Activated T-helper 17 cell treated with anti-CD3 and anti-CD28 coated beads, Interleukin-2, amount 50 U/mL, for 72 hours (primary cell): Measurements from ENCODE around the gene OR2D2. TPM values are rescaled to one million over a fixed set of nuclear protein-coding genes. Genes with fewer than 3 reads are reported as not detected.
"Not testable (repeated sequence)": the region's sequence is repeated elsewhere in the genome, so short reads cannot be mapped to it uniquely, and the experiment has no call there.

Experiments
- ATAC-seq: fragments of 150-1000 bp; cut with Tn5 transposase; replicated peaks from 2 replicates; pipeline ENCODE4 v1.10.0; 2021; ENCODE audit warnings: mild to moderate bottlenecking, moderate library complexity
- H3K27ac Mint-ChIP-seq: one replicate; pipeline ENCODE4 v1.8.0; 2022; ENCODE audit warnings: mixed read lengths
- H3K27me3 Mint-ChIP-seq: one replicate; pipeline ENCODE4 v1.8.0; 2022; ENCODE audit warnings: mixed read lengths
- H3K36me3 Mint-ChIP-seq: one replicate; pipeline ENCODE4 v1.8.0; 2022; ENCODE audit warnings: low read depth, mild to moderate bottlenecking, mixed read lengths
- H3K4me1 Mint-ChIP-seq: one replicate; pipeline ENCODE4 v1.8.0; 2022; ENCODE audit warnings: mixed read lengths
- H3K4me3 Mint-ChIP-seq: one replicate; pipeline ENCODE4 v1.8.0; 2022; ENCODE audit warnings: mild to moderate bottlenecking, mixed read lengths
- H3K9me3 Mint-ChIP-seq: one replicate; pipeline ENCODE4 v1.8.0; 2022; ENCODE audit warnings: mixed read lengths
- total RNA-seq, 2 donors: library from RNA; stranded (reverse); gene quantifications; one replicate each; pipeline ENCODE4 v1.2.3, GENCODE V29; 2022

OR2D2 gene, protein sequence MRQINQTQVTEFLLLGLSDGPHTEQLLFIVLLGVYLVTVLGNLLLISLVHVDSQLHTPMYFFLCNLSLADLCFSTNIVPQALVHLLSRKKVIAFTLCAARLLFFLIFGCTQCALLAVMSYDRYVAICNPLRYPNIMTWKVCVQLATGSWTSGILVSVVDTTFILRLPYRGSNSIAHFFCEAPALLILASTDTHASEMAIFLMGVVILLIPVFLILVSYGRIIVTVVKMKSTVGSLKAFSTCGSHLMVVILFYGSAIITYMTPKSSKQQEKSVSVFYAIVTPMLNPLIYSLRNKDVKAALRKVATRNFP
- total RNA-seq = not detected

DNA sequence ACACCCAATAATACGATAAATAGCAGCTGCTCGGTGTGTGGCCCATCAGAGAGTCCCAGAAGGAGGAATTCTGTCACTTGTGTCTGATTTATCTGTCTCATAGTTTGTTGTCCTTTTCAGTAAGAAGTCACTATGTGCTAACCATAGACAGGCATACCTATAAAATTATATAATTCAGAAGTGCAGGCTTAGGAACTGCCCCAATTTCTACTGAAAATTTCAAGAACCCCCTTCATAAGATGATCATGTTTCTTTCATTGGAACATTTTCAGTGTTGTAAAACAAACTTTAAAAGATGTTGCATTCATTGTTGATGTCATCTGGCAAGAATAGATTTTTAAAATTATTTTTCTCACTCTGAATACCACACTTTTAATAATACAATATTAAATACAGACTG lies at the start of gene OR2D2:
TSS of gene OR2D2 (minus strand) at position 101 of the 400 bp plus-strand sequence. CDS start at position 101, 0 bp downstream.
- no peak within 1 kb of the TSS for H3K4me3 Mint-ChIP-seq
- H3K27ac Mint-ChIP-seq = no peak within 1 kb of the TSS
- no peak for ATAC-seq
- H3K9me3 Mint-ChIP-seq = no peaks in the 10 kb centered on the region
- no peaks in the 10 kb centered on the region for H3K4me1 Mint-ChIP-seq
- H3K27me3 Mint-ChIP-seq = peaks cover 22% of the 10 kb centered on the region
- no peaks in the 10 kb centered on the region for H3K36me3 Mint-ChIP-seq

DNA sequence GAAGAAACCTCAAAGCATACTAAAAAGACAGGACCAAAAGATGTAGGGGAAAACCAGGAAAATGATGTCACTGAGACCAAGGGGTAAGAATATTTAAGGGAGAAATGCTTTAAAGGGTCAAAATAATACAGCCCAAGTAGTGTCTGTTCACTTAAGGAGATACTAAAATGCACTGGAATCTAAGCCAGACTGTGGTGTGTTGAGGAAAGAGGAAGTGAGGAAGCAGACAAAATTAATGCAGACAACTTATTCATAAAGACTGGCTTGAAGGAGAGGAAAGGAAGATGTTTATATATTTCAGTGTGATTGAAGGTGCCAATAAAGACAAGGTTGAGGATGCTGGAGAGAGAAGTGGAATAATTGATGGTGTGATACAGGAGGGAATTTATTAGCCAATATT lies 49.7 kb upstream of the OR2D2 start:
- ATAC-seq = no peak
- no peaks in the 10 kb centered on the region for H3K4me1 Mint-ChIP-seq
- no peaks in the 10 kb centered on the region for H3K9me3 Mint-ChIP-seq
- no peak overlapping the region for H3K27ac Mint-ChIP-seq
- no peaks in the 10 kb centered on the region for H3K36me3 Mint-ChIP-seq
- no peak overlapping the region for H3K4me3 Mint-ChIP-seq
- H3K27me3 Mint-ChIP-seq = no peaks in the 10 kb centered on the region

DNA sequence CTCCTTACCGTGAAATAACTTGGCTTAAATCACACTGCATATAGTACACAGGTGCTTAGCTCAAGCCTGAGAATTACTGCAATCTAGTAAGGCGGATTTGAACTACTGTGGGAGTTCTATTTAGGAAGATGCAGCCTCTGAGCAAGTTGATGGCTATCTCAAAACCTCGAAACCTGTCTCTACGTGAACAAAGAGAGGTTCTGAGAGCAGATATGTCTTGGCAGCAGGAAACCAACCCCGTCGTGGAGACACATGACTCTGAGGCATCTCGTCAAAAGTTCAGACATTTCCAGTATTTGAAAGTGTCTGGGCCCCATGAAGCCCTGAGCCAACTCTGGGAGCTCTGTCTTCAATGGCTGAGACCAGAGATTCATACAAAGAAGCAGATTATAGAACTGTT lies 39.8 kb upstream of the OR2D2 start:
- H3K4me1 Mint-ChIP-seq = no peaks in the 10 kb centered on the region
- peaks cover 35% of the 10 kb centered on the region for H3K27me3 Mint-ChIP-seq
- no peak for ATAC-seq
- no peak overlapping the region for H3K4me3 Mint-ChIP-seq
- no peak overlapping the region for H3K27ac Mint-ChIP-seq
- no peaks in the 10 kb centered on the region for H3K9me3 Mint-ChIP-seq
- H3K36me3 Mint-ChIP-seq = no peaks in the 10 kb centered on the region

DNA sequence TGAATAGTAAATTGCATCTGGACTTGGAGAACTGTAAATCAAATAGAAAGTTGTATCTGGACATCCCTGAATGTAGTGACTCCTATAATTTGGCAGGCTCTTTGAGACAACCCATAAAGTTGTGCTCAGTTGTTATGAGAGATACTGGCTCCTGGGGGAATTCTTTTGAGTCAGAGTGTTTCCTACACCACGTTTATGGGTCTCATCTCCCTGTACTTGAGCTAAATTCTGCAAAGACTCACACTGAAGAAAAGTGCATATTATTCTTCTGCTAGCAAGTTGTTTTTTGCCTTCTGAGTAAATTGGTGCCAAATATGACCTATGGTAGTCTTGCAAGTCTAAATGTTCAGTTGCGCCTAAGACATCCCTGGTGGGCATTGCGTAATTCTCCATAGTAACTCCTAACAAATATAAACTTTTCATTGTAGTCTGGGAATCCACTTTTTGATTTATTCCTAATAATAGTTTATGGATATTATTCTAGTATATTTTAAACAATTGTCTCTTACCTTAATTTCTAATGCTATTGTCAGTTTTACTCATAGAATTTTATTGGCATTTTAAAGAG lies 38.9 kb upstream of the OR2D2 start:
- Mint-ChIP-seq H3K9me3 (no peaks in the 10 kb centered on the region), H3K36me3 (no peaks in the 10 kb centered on the region), H3K27me3 (peaks cover 37% of the 10 kb centered on the region), H3K4me3 (no peak overlapping the region), H3K4me1 (no peaks in the 10 kb centered on the region), H3K27ac (no peak overlapping the region)
- ATAC-seq = no peak

DNA sequence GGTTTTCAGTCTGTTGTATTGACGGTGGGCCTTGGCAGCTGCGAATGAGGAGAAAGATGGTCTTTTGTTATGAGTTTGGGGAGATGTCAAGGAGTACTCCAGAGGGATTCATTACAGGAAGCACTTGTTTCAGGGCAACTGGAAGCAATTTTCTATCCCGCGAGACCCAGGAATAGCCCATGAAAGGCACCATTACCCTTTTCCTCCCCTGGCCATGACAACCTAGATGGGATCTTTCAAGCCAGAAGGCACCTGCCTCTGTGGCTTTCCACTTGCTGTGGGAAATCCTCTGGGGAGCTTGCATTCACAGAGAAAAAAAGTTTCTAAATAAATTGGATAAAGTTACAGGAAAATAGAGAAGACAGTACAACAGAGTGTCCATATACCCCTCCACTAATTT lies 36.6 kb upstream of the OR2D2 start:
- no peak overlapping the region for H3K27ac Mint-ChIP-seq
- no peak for ATAC-seq
- H3K4me3 Mint-ChIP-seq = no peak overlapping the region
- H3K27me3 Mint-ChIP-seq = peaks cover 46% of the 10 kb centered on the region
- no peaks in the 10 kb centered on the region for H3K9me3 Mint-ChIP-seq
- no peaks in the 10 kb centered on the region for H3K36me3 Mint-ChIP-seq
- H3K4me1 Mint-ChIP-seq = peaks cover 4% of the 10 kb centered on the region

DNA sequence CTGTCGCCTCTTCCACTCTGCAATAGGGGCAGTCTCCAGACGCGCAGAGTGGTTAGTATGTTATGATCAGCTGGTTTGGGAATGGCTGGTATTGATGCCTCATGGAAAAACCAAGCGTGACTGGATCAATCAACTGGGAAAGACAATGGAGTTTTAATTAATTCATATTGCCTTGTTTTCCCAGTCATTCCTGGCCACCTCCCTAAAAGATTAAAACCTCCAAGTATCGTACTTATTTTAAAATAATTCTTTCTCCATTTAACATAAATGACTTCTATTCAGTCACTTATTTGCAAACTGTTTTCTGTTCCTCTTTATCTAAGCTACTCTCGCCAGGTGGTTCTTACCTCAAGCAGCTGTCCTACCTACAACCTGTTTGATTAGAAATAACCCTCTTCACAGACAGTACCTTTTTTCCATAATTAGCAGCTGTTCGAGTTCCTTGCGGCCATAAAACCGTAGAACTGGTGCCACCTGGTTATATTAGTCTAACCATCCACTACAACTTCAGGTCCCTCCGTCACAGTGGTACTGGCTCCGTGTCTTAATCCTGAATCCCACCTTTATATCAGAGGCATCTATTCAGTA lies 34.8 kb upstream of the OR2D2 start:
- Mint-ChIP-seq H3K27ac (no peak overlapping the region), H3K9me3 (no peaks in the 10 kb centered on the region), H3K4me3 (peak overlapping the region; percentile 79), H3K4me1 (peaks cover 4% of the 10 kb centered on the region), H3K27me3 (peaks cover 35% of the 10 kb centered on the region), H3K36me3 (no peaks in the 10 kb centered on the region)
- ATAC-seq = no peak

DNA sequence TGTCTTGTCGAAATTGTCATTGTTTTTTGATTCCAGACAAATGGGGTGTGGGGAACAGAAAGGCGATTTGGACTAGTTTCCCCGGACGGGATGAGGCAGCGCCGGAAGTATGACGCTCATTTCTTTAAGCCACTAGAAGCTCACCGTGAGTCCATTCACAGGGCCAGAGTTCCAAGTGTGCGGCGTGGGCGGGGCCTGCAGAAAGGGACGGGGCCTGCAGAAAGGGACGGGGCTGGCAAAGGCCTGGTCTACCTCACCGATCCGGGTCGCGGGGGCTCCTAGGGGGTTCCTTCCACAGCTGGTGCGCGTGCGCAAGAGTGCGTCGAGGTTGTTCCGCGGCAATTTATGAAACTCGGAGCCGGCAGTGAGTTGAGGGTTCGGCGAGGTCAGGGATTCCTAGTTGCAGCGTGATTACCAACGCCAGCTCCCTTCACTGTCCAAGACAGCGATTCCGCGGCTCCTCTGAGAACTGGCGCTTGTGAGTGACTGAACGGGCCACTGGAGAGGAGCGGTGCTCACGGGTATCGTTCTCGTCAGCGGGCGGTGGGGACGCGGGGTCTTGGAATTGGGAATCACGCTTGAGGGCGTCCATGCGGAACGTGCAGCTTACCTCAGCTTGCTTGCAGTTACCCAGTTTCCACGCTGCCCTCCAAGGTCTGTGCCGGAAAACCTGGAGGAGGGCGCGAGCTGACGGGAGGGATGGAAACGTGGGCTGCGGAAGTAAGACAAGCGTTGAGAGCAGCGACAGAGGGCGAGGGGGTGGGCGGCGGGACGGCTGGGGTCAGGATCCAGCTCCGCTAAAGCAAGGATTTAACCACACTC lies 34.1 kb upstream of the OR2D2 start, which contains the start of gene ZNF215:
TSS of gene ZNF215 (plus strand) at position 219 of the 822 bp plus-strand sequence. CDS start 5,847 bp downstream, outside the sequence.
- H3K9me3 Mint-ChIP-seq = no peaks in the 10 kb centered on the region
- peak within 1 kb of the TSS; percentile 79 for H3K4me3 Mint-ChIP-seq
- H3K36me3 Mint-ChIP-seq = no peaks in the 10 kb centered on the region
- H3K27me3 Mint-ChIP-seq = peaks cover 38% of the 10 kb centered on the region
- H3K4me1 Mint-ChIP-seq = peaks cover 4% of the 10 kb centered on the region
- ATAC-seq = peak; percentile 80
- H3K27ac Mint-ChIP-seq = no peak within 1 kb of the TSS

DNA sequence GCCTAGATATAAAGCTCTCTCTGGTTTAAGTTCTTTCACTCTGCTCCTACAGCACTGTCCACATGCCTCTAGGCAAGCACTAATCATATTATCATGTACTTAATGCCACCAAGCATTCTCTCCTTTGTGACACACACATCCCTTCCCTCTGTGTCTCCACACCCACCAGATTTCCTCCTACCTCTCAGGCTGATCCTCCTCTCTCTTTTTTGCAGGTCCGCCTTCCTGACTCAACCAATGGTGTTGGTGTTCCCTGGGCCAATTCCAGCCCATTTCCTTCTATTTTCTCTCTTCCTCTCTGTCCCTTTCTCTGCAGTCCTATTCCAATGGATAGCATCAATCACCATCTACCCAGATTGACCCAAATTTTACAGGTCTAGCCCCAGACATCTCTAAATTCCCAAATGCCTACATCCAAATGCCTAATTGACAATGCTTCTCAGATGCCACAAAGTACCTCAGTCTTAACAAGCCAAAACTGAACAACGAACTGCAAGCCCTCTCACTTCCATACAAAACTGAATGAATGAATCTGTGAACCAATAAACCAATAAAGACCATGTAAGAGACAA lies 33.4 kb upstream of the OR2D2 start:
- Mint-ChIP-seq H3K36me3 (no peaks in the 10 kb centered on the region), H3K4me1 (peaks cover 4% of the 10 kb centered on the region), H3K27me3 (peaks cover 41% of the 10 kb centered on the region), H3K27ac (no peak overlapping the region), H3K9me3 (no peaks in the 10 kb centered on the region), H3K4me3 (peak overlapping the region; percentile 79)
- peak; percentile 37 for ATAC-seq

DNA sequence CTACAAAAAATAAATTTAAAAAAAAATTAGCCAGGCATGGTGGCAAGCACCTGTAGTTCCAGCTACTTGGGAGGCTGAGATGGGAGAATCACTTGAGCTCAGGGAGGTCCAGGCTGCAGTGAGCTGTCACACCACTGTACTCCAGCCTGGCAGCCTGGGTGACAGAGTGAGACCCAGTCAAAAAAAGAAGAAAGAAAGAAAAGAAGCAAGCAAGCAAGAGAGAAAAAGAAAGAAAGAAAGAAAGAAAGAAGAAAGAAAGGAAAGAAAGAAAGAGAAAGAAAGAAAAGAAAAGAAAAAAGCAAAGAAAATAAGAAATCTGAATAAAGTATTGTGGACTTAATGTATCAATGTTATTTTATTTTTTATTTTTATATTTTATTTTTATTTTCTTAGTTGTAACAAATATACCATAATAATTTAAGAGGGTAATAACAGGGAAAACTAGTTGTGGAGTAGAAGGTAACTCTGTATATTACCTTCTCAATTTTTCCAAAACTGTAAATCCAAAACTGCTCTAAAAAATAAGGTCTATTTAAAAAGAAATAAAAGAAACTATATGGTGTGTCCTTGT lies 32.8 kb upstream of the OR2D2 start:
- Mint-ChIP-seq H3K4me3 (no peak overlapping the region), H3K9me3 (no peaks in the 10 kb centered on the region), H3K27me3 (peaks cover 36% of the 10 kb centered on the region), H3K36me3 (no peaks in the 10 kb centered on the region), H3K4me1 (peaks cover 4% of the 10 kb centered on the region), H3K27ac (no peak overlapping the region)
- ATAC-seq = no peak

DNA sequence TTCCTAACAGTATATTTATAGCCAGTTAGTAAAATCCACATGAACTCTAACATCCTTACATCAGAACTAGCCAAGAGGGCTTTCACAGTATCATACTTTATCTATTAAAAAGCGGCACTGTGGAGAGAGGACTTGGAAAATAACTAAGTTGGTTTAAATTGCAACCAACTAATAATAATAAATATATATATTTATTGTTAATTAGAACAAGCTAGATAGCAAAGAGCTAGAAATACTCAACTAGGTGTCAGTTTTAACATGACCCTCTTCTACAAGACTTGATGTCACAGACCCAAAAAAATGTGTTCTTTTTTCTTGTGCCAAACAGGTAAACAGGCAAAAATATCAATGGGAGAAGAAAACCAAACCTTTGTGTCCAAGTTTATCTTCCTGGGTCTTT lies 28.4 kb upstream of the OR2D2 start, which contains the start of gene OR2D3:
TSS of gene OR2D3 (plus strand) at position 301 of the 400 bp plus-strand sequence. CDS start at position 301, 0 bp downstream.
- H3K36me3 Mint-ChIP-seq = no peaks in the 10 kb centered on the region
- H3K27me3 Mint-ChIP-seq = peaks cover 23% of the 10 kb centered on the region
- peaks cover 1% of the 10 kb centered on the region for H3K4me1 Mint-ChIP-seq
- H3K27ac Mint-ChIP-seq = no peak within 1 kb of the TSS
- ATAC-seq = no peak
- no peak within 1 kb of the TSS for H3K4me3 Mint-ChIP-seq
- H3K9me3 Mint-ChIP-seq = no peaks in the 10 kb centered on the region

DNA sequence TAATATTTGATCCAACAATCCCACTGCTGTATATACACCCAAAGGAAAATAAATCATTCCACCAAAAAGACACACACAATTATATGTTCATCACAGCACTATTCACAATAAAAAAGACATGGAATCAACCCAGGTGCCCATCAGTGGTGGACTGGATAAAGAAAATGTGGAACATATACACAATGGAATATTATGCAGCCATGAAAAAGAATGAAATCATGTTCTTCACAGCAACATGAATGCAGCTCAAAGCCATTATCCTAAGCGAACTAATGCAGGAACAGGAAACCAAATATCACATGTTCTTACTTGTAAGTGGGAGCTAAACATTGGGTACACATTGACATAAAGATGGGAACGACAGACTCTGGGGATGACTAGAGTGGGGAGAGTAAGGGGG lies 27.4 kb upstream of the OR2D2 start:
- Mint-ChIP-seq H3K4me1 (no peaks in the 10 kb centered on the region), H3K27ac (no peak overlapping the region), H3K4me3 (no peak overlapping the region), H3K27me3 (peaks cover 18% of the 10 kb centered on the region), H3K9me3 (no peaks in the 10 kb centered on the region), H3K36me3 (no peaks in the 10 kb centered on the region)
- ATAC-seq = no peak

DNA sequence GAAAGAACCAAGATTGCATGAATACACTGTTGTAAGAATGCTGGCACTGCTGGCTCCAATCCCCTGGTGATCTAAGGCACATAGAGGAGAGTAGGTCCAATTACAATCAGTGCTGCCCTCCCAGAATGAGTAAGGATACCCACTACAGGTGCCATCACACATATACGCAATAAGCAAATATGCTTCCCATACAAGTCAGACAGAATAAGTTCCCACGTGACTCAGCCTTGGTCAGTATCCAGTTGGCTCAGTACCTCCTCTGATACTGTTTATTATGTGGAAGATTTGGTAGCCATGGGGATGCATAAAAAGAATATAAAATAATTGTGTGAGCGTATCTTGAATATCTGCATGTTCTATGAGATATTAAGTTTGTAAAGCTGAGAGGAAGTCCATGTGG lies 19.6 kb upstream of the OR2D2 start:
- Mint-ChIP-seq H3K36me3 (no peaks in the 10 kb centered on the region), H3K4me1 (no peaks in the 10 kb centered on the region), H3K27me3 (no peaks in the 10 kb centered on the region), H3K4me3 (no peak overlapping the region), H3K27ac (no peak overlapping the region), H3K9me3 (no peaks in the 10 kb centered on the region)
- no peak for ATAC-seq

DNA sequence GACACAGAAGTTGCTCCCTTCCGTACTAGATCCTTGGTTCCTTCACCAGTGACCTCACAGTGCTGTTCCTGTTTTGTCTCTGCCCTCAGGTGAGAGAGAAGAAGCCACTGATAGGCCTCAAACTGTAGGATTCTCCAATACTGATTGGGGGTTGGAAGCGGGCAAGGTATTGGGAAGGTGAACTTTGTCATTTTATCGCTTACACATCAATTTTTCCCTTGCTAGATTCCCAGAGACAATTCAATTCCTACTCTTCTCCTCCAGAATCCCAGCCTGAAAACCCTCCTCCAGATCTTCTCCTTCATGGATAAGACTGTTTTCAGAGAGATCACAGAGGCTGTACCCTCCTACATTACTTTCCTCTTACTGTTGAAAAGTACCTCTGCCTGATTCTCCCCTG lies 19.1 kb upstream of the OR2D2 start:
- Mint-ChIP-seq H3K36me3 (no peaks in the 10 kb centered on the region), H3K4me3 (no peak overlapping the region), H3K9me3 (no peaks in the 10 kb centered on the region), H3K4me1 (no peaks in the 10 kb centered on the region), H3K27me3 (no peaks in the 10 kb centered on the region), H3K27ac (no peak overlapping the region)
- ATAC-seq = no peak

DNA sequence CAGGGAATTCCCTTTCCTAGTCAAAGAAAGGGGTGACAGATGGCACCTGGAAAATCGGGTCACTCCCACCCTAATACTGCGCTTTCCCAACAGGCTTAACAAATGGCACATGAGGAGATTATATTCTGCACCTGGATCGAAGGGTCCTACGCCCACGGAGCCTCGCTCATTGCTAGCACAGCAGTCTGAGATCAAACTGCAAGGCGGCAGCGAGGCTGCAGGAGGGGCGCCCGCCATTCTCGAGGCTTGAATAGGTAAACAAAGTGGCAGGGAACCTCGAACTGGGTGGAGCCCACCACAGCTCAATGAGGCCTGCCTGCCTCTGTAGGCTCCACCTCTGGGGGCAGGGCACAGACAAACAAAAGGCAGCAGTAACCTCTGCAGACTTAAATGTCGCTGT lies 12.5 kb upstream of the OR2D2 start:
- ATAC-seq, H3K27ac Mint-ChIP-seq, H3K4me3 Mint-ChIP-seq, H3K9me3 Mint-ChIP-seq, H3K36me3 Mint-ChIP-seq, H3K4me1 Mint-ChIP-seq: not testable (repeated sequence)
- H3K27me3 Mint-ChIP-seq = peaks cover 14% of the 10 kb centered on the region
